HL-60 (cell line): Measurements from ENCODE around the gene CHID1.

Experiments used
- GABPA ChIP-seq: IDR thresholded peaks from 2 replicates; pipeline ENCODE4 v1.6.1; 2012; ENCODE audit warnings: low read depth
- REST ChIP-seq: IDR thresholded peaks from 2 replicates; pipeline ENCODE4 v1.6.1; 2012; ENCODE audit warnings: low read depth; ENCODE audit not compliant: insufficient replicate concordance
- TF ChIP-seq, protein P1 (sequence below): IDR thresholded peaks from one replicate; pipeline ENCODE4 v1.5.1; 2011; ENCODE audit warnings: low read length, control low read depth, inconsistent platforms; ENCODE audit not compliant: insufficient read depth

GRCh38 chr11:841981-842369, 68.6 kb downstream of the CHID1 start:
- TF ChIP-seq REST, result no peak
- TF ChIP-seq, protein P1, sequence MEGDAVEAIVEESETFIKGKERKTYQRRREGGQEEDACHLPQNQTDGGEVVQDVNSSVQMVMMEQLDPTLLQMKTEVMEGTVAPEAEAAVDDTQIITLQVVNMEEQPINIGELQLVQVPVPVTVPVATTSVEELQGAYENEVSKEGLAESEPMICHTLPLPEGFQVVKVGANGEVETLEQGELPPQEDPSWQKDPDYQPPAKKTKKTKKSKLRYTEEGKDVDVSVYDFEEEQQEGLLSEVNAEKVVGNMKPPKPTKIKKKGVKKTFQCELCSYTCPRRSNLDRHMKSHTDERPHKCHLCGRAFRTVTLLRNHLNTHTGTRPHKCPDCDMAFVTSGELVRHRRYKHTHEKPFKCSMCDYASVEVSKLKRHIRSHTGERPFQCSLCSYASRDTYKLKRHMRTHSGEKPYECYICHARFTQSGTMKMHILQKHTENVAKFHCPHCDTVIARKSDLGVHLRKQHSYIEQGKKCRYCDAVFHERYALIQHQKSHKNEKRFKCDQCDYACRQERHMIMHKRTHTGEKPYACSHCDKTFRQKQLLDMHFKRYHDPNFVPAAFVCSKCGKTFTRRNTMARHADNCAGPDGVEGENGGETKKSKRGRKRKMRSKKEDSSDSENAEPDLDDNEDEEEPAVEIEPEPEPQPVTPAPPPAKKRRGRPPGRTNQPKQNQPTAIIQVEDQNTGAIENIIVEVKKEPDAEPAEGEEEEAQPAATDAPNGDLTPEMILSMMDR, result no peak
- TF ChIP-seq GABPA, result no peak
